ENCODE data around the gene IL36G. TPM values are rescaled to one million over a fixed set of nuclear protein-coding genes. Genes with fewer than 3 reads are reported as not detected.

The IL36G gene
- not detected in 2 replicates for total RNA-seq

DNA sequence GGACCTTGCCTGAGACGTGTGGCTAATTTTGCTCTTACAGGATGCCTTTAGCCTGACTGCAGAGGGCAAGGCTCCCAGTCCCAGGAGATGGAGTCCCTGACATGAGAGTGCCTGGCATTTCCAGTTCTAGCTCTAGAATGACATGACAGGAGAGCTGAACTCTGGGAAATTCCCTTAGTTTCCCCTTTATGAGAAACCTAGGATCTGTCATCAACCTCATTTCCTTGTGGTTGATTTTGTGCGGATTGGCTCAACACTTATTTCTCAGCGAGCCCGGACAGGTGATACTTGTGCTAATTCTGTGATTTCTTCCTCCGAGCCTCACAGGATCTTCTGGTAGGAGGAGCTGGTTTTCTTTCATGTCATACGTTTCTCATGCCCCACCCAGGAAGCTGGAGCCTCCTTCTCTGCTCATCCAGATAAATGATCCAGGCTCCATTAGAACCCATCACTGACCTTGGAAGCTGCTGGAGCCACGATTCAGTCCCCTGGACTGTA lies at the start of gene IL36G:
IL36G (plus strand) TSS at position 448 of the 498 bp plus-strand sequence. CDS start 633 bp downstream, outside the sequence.

DNA sequence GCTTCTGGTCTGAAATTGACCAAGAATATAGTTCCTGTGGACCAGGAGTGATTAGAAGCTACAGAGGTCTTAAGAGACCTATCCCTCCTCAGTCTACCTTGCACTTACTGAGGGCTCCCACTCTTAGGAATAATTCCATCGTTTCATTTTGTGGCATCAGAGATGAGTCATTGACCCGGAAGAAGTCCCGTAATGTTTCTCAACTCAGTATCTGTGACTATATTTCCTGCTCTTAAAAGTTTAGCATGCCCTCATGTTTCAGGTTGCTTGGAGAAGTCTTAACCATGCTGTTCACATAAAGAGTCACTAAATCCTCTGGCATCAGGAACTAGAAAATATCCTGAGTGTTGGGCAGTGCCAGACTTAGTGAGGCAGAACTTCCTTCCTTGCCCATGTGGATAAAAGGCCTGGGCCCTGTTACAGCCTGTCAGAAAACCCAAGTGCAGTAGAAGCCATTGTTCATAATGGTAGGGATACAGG lies 27.3 kb downstream of the IL36G start, which contains the start of gene IL36A:
IL36A (plus strand) TSS at position 430 of the 480 bp plus-strand sequence. CDS start 413 bp downstream, outside the sequence.

Other genes starting within 250 kb of the IL36G start
- gene CKAP2L, start 213.4 kb upstream of the IL36G start, total RNA-seq = 0.63 and 23.3 TPM in 2 replicates
- not detected in 2 replicates for gene IL1A, start 193.5 kb upstream of the IL36G start, total RNA-seq
- 0.49 TPM in 1 of 2 replicates, not detected in the other for gene IL1B, start 141.2 kb upstream of the IL36G start, total RNA-seq
- not detected in 2 replicates for gene IL37, start 66.8 kb upstream of the IL36G start, total RNA-seq
- gene IL36A, start 27.5 kb downstream of the IL36G start, total RNA-seq = not detected in 2 replicates
- gene IL36B, start 74.9 kb downstream of the IL36G start, total RNA-seq = not detected in 2 replicates
- not detected in 2 replicates for gene IL36RN, start 81.2 kb downstream of the IL36G start, total RNA-seq
- not detected in 2 replicates for gene IL1F10, start 90.0 kb downstream of the IL36G start, total RNA-seq
- not detected in 2 replicates for gene IL1RN, start 149.6 kb downstream of the IL36G start, total RNA-seq
- 2.6 and 8.5 TPM in 2 replicates for gene PSD4, start 196.0 kb downstream of the IL36G start, total RNA-seq